ENCODE data around the gene SNRNP70.
"Not testable (repeated sequence)": the region's sequence is repeated elsewhere in the genome, so short reads cannot be mapped to it uniquely, and the experiment has no call there.

GRCh38 chr19:49146408-49146770 is 61.1 kb downstream of the SNRNP70 start:
- TF ChIP-seq CTCF (conservative IDR thresholded peaks at IDR 0.05; ENCODE audit: low read depth in 2 of 2); EZH2 (IDR thresholded peaks at IDR 0.05; ENCODE audit: low read depth, unreplicated experiment); CREB1 (CRISPR knock-in tag; IDR thresholded peaks at IDR 0.05; ENCODE audit: low read depth); ZNF462 (CRISPR knock-in tag; IDR thresholded peaks at IDR 0.05); EZH2phosphoT487 (IDR thresholded peaks at IDR 0.05; ENCODE audit: unreplicated experiment); JUNB (IDR thresholded peaks at IDR 0.05; ENCODE audit: unreplicated experiment); REST (IDR thresholded peaks at IDR 0.05; ENCODE audit: unreplicated experiment): not testable (repeated sequence)
- TF ChIP-seq POLR2AphosphoS5 (IDR thresholded peaks at IDR 0.05; ENCODE audit: low read depth) = peak; percentile 42; the same call in 1 of the 2 replicates

Measured in GM23338 (cell line).